ELR (cell line): ENCODE results near the gene LFNG.
"Not testable (repeated sequence)": the region's sequence is repeated elsewhere in the genome, so short reads cannot be mapped to it uniquely, and the experiment has no call there.

Experiments used
- DNase-seq: peaks from one replicate; pipeline ENCODE4 v3.0.0-alpha.2; 2015; ENCODE audit warnings: low read depth

The LFNG gene

DNA sequence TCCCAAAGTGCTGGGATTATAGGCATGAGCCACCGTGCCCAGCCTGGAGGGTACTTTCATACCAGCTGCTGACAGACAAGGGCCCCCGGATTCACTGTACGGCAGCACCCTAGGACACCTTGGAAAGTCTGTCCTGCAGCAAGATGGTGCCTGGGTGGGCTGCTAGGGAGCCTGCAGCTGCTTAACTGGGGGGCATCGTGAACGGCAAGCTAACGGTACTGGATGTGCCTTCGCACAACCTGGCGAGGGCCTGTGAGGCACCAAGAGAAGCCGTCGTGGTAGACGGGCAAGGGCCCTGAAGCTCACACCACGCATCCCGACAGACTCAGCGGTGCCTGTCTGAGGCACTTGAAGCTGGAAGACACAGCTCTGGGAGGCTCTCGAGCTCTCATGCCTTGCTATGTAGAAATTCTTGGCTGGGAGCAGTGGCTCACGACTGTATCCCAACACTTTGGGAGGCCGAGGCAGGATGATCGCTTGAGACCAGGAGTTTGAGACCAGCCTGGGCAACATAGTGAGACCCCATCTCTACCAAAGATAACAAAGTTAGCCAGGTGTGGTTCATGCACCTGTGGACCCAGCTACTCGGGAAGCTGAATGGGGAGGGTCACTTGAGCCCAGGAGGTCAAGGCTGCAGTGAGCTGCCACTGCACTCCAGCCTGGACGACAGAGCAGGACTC is 26.3 kb downstream of the LFNG start:
- DNase-seq = no peak

DNA sequence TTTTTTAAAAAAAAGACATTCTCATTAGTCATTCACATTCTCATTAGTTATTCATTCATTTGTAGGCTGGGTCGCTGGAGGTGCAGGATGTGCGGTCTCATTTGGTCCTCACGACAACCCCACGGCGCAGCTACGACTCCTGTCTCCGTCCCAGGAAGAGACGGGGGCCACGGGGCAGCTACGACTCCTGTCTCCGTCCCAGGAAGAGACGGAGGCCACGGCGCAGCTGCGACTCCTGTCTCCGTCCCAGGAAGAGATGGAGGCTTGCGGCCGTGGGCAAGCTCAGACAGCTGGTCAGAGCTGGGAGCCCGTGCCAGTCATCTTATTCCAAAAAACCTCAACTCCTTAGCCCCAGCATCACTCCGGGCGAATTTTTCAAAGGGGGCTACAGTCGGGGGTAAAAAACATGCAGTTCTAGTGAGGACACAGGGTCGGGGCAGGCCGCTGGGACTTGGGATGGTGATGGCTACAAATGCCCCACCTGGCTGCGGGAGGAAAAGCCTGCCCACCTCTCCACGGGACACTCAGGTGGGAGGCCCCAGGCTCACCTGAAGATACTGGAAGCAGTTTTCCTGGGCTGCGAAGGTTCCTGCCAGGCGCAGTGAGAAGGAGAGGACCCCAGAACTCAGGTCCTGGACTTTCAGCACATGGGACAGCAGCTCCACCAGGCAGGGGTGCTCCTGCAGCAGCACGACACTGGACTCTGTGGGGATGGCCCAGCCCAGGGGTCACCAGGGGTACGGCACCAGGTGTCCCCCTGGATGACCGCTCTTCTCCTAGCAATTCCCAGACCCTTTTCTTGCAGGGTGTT is 27.4 kb downstream of the LFNG start:
- no peak for DNase-seq

DNA sequence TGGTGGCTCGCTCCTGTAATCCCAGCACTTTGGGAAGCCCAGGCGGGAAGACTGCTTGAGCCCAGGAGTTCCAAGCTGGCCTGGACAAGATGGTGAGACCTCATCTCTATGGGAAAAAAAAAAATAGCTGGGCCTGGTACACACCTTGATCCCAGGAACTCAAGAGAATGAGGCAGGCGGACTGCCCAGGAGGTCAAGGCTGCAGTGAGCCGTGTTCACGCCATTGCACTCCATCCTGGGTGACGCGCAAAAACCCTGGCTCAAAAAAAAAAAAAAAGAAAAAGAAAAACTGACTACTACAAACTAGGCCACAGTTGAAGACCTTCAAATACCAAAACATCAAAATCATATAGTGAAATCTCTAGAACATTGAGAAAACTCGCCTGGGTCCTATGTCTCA is 31.8 kb downstream of the LFNG start:
- DNase-seq = no peak

DNA sequence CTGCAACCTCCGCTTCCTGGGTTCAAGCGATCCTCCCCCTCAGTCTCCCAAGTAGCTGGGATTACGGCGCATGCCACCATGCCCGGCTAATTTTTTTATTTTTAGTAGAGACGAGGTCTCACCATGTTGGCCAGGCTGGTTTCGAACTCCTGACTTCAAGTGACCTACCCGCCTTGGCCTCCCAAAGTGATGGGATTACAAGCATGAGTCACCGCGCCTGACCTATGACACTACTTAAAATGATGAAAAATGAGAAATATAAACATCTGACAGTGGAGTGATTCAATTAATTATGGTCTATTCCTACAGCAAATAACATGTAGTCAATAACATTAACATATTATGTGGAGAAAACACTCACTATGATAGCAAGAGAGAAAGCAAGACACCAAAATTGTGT is 33.5 kb downstream of the LFNG start:
- peak; percentile 46 for DNase-seq

DNA sequence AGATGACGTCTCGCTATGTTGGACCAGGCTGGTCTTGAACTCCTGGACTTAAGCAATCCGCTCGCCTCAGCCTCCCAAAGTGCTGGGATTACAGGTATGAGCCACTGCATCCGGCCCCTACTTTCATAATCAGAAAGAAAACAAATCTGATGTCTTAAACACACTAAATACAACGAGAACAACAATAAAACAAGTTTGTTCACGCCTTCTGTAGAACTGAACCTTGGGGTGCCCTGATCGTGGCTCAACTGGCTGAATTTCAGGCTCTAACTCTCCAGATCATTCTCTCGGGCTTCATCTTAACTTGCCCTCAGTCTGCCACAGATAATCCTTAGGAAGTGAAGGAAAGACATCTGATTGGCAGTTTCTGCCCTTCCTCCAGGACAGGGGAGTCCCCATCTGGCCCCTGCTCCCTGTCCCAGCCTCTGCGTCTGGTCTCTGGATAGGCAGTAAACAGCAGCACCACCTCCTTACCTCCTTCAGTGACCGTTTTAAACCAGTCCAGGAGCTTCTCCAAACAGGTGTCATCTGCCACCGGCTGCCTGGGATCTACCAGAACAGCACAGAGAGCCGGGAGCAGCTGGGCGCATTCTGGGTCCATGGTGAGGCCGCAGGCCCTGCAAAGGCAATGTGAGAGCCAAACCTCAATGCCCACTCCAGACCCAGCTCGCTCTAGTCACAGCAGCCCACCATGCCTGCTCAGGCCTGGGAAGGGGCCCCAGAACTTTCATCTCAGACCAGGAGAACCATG is 34.4 kb downstream of the LFNG start:
- DNase-seq = no peak

DNA sequence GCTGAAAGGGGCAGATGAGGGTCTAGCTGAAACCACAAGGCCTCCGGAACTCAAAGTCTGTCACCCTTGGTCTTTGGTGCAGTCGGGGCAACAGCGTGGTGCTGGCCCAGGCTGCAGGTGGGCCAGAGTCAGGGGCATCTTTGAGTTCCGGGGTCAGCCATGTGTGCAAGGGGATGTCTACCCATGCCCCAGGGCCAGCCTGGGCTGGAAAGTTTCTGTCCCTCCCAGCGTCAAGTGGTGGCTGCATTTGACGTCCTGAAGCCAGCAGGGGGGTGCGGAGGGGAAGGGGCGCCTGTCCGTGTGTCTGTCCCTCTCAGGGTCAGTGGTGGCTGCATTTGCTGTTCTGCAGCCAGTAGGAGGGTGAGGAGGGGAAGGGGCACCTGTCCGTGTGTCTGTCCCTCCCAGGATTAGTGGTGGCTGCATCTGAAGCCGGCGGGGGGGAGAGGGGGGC is 35.1 kb downstream of the LFNG start:
- DNase-seq = no peak

DNA sequence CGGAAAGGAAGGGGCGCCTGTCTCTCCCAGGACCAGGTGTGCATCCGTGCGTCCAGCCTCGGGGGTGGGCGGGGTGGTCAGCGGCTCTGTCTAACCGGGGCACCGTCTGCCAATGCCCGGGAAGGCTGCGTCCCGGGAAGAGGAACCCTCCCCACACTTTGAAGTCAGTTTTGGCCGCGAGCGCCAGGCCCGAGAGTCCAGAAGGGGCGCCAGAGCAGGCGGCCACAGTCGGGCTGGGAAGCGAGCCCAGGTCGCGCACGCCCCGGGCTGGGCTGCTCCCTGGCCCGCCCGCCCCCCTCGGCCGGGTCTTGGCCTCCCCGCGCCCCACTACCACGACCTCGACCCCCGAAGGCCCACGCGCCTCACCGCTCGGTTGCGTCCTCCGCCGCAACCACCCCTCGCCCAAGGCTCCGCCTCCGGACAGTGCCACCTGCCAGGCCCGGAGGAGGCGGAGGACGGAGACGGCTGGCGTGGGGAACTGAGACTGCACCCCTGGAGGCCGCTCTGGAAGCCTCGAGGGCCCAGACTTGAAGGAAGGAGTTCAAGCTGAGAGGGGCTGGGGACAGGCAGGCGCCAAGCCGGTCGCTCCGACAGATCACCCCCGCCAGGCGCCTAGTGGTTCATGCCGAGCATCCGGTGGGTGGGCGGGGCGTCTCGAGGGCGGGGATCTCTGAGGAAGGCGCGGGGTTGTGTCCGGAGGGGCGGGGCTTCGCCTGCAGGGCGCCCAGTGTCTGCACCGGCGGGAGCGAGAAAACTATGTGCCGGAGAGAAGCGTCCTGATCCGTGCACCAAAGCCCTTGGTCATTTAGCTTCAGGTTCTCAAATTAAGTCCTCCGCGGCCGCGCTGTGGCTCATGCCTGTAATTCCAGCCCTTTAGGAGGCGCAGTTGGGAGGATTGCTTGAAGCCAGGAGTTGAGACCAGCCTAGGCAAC is 35.8 kb downstream of the LFNG start, which contains the start of gene BRAT1:
Gene BRAT1 (minus strand): TSS at position 404 of the 932 bp plus-strand sequence. CDS start 1,093 bp downstream, outside the sequence.
- peak; percentile 97 for DNase-seq

DNA sequence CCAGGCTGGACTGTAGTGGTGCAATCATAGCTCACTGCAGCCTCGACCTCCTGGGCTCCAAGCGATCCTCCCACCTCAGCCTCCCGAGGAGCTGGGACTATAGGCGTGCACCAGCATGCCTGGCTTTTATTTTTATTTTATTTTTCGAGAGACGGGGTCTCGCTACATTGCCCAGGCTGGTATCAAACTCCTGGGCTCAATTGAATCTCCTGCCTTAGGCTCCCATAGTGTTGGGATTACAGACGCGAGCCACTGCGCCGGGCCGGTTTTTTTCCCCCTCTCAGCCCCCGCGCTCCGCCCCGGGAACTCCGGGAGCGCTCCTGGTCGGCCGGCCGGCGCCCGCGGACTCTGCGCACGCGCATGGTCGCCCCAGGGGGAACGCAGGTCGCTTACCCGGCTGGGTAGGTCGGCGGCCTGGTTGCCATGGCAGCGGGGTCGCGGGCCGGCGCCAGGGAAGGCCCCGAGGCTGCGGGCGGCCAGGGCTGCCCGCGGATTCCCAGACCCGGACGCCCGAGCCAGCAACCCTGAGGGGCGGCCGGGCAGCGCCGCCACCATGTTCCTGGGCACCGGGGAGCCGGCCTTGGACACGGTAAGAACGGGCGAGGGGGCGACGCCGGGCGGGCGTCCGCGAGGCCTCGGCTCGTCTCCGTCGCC is 39.2 kb downstream of the LFNG start, which contains the start of gene IQCE:
Gene IQCE (plus strand): TSS at position 351 of the 654 bp plus-strand sequence. CDS start 203 bp downstream, at position 554.
- peak; percentile 91 for DNase-seq

DNA sequence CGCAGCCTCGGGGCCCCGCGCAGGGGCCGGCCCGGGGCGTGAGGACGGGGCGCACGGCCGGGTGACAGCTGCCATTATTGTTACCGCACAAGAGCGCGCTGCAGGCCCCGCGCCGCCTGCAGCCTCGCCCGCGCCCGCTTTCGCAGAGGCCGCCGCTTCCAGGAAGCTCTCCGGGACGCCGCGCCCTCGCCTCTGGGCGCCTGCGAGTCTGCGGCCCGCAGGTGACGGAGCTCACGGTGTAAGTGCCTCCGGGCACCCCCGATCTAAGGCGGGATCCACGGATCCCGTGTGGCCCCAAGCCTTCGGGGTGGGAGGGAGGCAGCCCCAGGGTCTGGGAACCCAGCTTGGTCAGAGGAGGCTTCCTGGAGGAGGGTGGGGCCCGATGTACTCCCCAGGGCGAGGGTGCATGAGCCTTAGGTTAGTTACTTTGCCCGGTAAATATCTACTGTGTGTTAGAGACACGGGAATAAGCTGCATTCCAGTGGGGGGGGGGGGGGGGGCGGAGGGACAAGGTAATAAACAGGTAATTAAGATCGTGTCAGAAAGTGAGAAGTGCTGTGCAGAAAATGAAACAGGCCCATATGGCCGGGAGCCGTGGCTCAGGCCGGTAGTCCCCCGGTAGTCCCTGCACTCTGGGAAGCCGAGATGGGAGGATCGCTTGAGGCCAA is 39.8 kb downstream of the LFNG start:
- DNase-seq = peak; percentile 50

DNA sequence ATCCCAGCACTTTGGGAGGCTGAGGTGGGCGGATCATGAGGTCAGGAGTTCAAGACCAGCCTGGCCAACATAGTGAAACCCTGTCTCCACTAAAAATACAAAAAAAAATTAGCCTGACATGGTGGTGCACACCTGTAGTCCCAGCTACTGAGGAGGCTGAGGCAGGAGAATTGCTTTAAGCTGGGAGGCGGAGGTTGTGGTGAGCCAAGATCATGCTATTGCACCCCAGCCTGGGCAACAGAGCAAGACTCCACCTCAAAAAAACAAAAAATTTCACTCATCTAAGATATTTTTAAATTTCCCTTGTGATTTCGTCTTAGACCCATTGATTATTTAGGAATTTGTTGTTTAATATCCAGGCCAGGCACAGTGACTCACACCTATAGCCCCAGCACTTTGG is 44.4 kb downstream of the LFNG start:
- not testable (repeated sequence) for DNase-seq

DNA sequence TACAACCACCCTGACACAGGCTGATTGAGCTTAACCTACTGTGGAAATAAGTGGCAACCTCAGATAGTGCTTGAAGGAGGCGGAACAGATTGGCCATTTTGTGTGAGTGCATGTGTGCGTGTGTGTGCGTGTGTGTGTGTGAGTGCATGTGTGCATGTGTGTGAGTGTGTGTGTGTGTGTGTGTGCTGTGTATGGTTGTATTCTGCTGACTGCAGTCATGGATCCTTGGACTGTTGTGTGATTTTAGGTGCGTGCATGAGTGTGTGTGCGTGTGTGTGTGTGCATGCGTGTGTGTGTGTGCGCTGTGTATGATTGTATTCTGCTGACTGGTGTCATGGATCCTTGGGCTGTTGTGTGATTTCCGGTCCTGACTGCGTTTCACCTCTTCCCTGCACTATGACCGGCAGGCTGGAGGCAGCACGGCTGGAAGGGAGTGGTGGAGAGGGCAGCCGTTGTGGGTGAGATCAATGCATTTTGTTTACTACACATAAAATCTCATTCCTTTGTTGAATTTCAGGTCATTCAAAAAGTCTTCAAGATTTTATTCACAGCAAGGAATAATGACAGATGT is 45.5 kb downstream of the LFNG start:
- DNase-seq = no peak

DNA sequence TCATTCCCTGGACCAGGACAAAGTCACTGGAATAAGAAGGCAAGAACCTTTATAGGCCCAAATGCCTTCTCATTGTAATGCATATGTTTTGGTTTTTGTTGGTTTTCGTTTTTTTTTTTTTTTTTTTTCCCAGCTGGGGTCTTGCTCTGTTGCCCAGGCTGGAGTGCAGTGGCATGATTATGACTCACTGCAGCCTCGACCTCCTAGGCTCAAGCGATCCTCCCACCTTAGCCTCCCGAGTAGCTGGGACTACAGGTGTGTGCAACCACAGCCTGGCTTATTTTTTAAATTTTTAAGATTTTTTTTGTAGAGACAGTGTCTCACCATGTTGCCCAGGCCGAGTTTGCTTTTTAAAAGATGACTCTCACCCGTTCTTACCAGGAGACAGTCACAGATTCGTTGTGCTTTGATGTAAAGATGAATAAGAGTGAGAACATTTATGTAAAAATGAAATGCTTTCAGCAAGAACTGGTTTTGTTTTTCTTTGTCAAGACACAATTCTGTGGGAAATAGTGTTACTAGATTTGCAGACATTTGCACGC is 46.8 kb downstream of the LFNG start:
- DNase-seq = no peak

DNA sequence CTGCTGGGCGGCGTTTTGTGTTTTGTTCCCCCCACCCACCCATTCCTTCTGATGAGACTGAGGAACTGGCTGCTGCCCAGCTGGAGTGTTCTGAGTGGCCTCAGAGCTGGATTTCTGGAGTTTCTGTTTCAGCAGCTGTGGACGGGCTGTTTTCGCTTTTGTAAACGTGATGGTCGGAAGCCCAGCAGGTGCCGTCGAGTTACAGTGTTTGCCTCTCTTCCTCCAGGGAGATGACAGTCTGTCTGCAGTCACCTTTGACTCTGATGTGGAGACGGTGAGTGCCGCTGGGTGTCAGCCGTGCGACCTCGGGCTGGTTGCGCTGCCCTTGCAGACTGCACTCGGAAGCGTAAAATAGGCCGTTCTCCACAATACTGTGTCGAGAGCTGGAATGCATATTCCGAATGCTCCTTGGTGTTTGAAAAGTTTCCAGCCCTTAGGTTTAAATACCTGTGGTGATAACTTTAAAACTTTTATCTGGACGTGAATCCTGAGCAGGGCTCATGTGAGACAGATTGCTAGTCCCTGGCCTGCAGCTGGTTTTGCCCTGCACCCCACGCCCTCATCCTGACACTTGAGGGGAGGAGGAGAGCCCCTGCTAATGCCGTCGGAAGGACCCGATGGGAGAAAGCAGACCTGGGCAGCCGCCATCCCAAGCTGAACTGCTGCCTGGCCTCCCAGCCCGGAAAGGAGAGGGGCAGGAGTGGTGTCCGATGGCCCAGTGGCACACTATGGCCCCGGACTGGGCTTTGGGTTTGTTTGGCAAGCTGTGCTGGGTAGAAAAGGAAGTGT is 47.5 kb downstream of the LFNG start:
- DNase-seq = no peak

DNA sequence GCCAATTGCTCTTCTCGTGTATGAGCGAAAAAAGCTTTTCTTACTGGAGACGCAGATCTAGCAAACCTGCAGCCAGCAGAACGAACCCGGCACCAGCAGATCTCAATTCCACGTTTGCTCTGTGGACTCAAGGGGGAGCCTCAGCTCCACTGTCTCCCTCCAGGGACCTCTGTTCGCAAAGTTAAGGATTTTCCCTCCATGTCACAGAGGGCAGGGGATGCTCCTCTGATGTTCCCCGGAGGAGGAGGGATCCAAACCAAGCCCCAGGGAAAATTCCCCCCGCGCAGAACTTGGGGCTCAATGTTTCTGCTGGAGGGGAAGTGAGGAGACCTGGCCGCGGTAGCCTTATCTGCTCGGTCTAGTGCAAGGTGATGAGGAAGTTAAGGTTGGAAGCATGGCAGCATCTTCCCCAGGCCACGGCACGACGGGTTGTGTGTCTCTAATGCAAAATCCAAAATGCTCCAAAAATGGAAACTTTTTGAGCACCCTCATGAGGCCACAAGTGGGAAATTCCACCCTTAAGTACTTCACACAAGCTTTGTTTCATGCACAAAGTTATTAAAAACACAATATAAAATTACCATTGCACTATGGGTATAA is 48.2 kb downstream of the LFNG start:
- peak; percentile 51 for DNase-seq

DNA sequence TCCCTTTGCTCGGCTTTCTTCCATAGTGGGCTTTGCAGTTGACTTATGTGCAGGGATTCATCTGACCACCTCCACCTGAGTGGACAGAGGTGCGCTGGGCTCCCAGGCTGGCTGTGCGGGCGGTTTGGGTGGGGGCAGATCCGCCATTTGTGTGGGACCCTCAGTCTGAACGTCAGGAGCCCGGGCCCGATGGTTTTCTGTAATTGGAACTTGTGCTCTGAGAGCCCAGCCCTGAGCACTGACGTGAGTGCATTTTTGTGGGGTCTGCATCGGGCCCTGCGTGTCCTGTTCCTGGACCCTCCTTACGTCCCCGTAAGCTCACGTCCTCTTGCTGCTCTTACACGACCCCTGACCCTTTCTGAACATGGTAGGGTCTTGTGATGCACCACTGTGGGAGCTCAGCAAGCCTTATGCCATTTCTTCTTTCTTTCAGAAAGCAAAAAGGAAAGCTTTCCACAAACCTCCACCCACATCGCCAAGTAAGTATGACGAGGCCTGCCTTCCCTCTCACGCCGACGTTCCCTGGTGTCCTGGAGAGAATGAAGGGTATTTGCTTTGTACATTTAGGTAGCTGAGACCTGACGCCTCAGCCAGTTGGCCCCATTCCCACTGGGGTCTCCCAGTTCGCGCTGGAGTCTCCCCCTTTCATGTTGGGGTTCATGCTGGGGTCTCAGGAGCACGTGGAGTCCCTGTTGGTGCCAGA is 49.1 kb downstream of the LFNG start:
- no peak for DNase-seq

DNA sequence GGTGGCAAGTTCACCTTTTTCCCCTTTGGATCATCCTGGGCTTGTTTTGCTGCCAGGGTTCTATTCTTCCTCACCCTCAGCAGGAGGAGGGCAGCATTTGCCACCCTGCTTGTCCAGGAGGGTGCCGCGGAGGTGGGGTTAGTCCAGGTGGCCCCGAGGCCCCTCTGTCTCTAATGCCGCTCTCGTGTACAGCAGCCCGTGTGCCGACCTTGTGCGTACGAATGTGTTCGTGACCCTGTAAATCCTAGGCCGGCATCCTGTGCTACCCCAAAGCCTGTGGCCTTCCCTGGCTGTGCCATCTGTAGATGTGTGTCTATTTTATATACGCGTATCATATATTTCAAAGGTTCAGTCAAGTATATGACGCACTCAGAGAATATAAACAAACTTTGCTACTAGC is 49.8 kb downstream of the LFNG start:
- no peak for DNase-seq

DNA sequence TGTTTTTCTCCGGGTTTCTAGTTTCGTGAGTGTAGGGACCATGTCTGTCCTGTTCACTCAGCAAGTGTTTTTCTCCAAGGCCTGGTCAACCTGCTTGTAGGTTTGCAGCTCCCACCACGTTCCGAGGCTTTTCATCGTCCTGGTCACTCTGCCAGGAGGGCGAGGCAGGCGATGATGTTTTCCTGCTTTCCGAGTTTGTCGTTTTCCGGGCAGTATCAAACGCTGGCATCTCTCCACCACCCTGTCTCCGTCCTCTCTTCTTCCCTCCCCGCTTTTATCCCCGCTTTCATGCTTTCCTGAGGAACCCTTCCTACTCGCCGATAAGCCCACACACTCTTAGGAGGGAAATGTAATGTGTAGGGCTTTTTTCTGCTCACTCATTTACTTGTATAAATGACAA is 50.4 kb downstream of the LFNG start:
- no peak for DNase-seq

DNA sequence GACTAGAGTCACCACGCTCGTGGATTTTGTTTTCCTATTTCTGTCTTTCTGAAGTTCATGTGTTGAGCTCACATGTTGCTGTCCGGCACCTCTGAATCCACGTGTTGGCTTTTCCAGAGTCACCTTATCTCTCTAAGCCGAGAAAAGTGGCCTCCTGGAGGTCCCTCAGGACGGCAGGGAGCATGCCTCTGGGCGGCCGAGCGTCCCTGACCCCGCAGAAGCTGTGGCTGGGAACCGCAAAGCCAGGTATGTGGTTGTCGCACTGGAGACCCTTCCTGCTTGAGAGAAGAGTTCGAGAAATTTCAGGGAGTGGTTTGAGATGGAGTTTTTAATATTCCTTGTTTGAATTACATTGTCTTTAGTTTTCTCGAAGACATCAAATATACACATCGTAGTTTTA is 51.8 kb downstream of the LFNG start:
- DNase-seq = no peak
